Astrocyte (in vitro differentiated cells and primary cell): Measurements from ENCODE around the gene RCAN2.

ENCODE experiments used
- CTCF ChIP-seq: IDR thresholded peaks from 2 replicates; pipeline ENCODE4 v1.5.1; 2011; ENCODE audit warnings: low read depth, mild to moderate bottlenecking, inconsistent platforms, low read length, moderate library complexity; ENCODE audit not compliant: insufficient read depth
- EZH2 ChIP-seq: IDR thresholded peaks from 2 replicates; pipeline ENCODE4 v1.6.1; 2012; ENCODE audit warnings: mild to moderate bottlenecking, low read length, inconsistent platforms; ENCODE audit not compliant: insufficient read depth

DNA sequence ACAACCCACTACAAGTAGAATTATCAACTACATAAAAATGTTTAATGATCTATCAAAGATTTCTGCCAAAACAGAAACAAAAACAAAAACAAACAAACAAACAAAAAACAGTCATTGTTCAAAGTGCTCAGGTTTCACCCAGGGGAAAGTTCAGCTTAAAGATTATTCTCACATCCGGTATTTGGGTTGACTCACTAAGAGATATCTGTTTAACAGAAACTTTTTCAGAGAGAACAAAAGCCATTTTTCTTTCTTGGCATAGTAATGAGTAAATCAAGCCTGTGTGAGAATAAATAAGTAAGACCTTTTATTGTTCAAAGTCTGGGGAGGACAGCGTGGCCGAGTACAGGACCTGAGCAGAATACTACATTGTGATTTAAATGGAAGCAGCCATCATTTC lies 143.6 kb downstream of the RCAN2 start:
- TF ChIP-seq CTCF (no peak), EZH2 (no peak)
